Measurements from ENCODE around the gene PERCC1.

The PERCC1 gene

DNA sequence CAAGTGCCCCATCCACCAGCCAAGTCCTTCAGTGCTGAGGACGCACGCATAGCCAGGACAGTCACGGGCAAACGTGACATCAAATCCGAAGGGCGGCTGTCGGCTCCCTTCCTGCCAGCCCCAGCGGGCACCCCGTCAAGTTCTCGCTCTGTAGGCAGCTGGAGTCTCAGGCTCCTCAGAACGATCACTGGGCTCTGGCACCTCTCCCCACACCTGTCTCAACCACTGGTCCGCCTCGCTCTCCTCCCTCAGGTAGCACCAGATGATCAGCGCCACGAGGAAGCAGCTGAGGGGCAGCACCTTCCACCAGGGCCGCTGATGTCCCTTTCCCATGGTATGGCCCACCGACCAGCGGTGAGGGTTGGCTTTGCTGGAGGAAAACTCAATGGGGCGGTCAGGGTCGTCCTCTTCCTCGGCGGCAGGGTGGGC is 10.8 kb upstream of the PERCC1 start:
- DNase-seq (ENCODE audit: low read depth) = no peak

DNA sequence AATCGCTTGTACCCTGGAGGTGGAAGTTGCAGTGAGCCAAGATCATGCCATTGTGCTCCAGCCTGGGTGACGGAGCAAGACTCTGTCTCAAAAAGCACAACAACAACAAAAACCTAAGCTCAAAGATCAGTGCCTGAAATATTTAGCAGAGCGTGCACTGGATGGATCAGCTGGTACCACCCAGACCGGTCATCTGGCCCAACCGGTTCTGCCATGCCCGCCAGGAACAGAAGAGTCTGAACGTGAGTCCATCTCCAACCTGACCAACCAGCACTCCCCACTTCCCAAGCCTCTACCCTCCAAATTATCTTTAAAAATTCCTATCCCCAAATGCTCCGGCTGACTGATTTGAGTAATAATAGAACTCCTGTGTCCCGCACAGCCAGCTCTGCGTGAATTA is 8.8 kb upstream of the PERCC1 start:
- no peak overlapping the region for H3K4me3 ChIP-seq (ENCODE audit: control insufficient read depth, low read depth, low read length)

More for the DNA sequence above, 10.8 kb upstream of the PERCC1 start:
- TF ChIP-seq, protein P1, sequence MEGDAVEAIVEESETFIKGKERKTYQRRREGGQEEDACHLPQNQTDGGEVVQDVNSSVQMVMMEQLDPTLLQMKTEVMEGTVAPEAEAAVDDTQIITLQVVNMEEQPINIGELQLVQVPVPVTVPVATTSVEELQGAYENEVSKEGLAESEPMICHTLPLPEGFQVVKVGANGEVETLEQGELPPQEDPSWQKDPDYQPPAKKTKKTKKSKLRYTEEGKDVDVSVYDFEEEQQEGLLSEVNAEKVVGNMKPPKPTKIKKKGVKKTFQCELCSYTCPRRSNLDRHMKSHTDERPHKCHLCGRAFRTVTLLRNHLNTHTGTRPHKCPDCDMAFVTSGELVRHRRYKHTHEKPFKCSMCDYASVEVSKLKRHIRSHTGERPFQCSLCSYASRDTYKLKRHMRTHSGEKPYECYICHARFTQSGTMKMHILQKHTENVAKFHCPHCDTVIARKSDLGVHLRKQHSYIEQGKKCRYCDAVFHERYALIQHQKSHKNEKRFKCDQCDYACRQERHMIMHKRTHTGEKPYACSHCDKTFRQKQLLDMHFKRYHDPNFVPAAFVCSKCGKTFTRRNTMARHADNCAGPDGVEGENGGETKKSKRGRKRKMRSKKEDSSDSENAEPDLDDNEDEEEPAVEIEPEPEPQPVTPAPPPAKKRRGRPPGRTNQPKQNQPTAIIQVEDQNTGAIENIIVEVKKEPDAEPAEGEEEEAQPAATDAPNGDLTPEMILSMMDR (IDR thresholded peaks at IDR 0.05; ENCODE audit: control insufficient read depth, insufficient read depth, low read depth, low read length, missing control alignments) = no peak
- H3K4me3 ChIP-seq (ENCODE audit: control insufficient read depth, low read depth, low read length) = peak overlapping the region; percentile 98

DNA sequence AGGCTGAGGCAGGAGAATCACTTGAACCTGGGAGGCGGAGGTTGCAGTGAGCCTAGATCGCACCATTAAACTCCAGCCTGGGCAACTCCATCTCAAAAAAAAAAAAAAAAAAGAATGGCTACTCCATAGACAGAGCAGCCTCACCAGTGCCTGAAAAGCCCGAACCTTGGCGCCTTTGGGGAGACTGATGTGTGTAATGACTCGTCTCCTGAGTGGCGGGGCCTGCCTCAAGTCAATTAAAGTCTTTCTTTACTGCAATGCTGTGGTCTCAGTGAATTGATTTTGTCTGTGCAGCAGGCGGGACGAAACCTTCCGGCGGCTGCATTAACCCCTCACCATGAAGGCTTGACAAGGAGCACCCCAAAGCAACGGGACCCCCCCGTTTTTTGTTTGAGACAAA is 6.8 kb upstream of the PERCC1 start:
- H3K4me3 ChIP-seq (ENCODE audit: control insufficient read depth, low read depth, low read length) = no peak overlapping the region
- no peak for DNase-seq (ENCODE audit: low read depth)
- TF ChIP-seq, protein P1 (IDR thresholded peaks at IDR 0.05; ENCODE audit: control insufficient read depth, insufficient read depth, low read depth, low read length, missing control alignments) = no peak

More for the DNA sequence above, 8.8 kb upstream of the PERCC1 start:
- DNase-seq (ENCODE audit: low read depth) = no peak
- TF ChIP-seq, protein P1 (IDR thresholded peaks at IDR 0.05; ENCODE audit: control insufficient read depth, insufficient read depth, low read depth, low read length, missing control alignments) = no peak

DNA sequence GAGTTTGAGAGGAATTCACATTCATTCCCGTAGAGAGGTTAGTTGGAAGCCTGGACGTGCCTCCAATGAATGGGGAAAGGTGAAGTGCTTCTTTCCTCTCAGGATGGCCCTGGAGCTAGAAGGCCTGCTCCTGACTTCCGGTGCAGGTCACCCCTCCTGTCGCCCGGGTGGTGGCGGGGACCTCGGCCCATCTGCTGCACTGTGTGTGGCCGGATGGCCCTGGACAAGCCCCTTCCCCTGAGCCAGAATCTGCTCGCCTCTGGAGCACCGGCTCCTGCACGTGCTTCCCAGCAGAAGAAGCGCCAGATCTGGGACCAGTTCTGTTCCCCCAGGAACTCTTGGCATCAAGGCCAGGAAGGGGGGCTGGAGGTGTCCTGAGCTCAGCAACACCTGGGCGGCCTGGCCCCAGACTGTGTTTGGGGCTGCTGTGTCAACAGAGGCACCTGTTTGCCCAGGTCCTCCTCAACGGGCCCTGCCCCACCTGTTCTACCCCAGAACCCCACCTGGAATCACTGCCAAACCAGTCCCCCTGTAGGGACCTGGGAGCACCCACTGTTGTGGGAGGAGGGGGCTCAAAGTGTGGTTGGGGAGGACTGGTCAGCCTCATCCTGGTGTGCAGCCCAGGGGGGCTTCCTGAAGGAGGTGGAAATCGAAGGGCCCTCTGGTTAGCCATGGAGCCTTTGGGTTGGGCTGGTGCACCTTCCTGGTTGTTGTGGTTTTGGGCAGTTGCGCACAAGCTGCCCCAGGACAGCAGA is 5.1 kb upstream of the PERCC1 start:
- TF ChIP-seq, protein P1 (IDR thresholded peaks at IDR 0.05; ENCODE audit: control insufficient read depth, insufficient read depth, low read depth, low read length, missing control alignments) = no peak
- no peak for DNase-seq (ENCODE audit: low read depth)

DNA sequence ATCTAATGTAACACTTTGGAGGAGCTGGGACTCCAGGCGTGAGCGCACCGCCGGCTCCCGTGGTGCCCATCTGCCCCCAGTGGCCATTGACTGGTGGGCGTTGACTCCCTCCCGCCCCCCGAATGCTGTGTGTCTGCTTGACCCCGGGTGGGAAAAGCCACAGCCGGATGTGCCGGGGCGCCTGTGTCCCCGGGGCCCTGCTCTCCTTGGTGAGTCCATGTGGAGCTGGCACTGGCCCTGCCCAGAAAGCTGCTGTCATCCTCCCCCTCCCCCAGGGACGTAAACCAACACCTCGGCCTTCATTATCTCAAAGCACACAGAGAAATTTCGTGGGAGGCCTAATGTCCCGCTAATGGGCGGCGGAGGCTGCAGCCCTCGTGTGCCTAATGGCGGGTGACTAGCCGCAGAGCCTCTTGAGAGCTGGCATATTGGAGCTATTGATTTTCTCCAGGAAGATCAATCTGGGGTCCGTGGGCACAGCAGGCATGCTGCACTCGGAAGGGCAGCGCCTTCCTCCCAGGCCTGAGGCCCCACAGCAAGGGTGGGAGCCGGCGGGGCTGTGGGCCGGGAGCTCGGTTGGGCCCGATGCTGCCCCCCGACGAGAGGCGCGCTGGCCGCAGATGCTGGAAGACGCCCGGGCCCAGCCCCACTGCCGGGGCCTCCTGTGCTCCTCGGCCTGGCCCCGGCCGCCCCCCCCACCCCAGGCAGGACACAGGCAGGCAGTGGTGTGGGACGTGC is 4.0 kb upstream of the PERCC1 start:
- no peak for DNase-seq (ENCODE audit: low read depth)
- no peak overlapping the region for H3K4me3 ChIP-seq (ENCODE audit: control insufficient read depth, low read depth, low read length)
- TF ChIP-seq, protein P1 (IDR thresholded peaks at IDR 0.05; ENCODE audit: control insufficient read depth, insufficient read depth, low read depth, low read length, missing control alignments) = no peak

More for the DNA sequence above, 5.1 kb upstream of the PERCC1 start:
- no peak overlapping the region for H3K4me3 ChIP-seq (ENCODE audit: control insufficient read depth, low read depth, low read length)

DNA sequence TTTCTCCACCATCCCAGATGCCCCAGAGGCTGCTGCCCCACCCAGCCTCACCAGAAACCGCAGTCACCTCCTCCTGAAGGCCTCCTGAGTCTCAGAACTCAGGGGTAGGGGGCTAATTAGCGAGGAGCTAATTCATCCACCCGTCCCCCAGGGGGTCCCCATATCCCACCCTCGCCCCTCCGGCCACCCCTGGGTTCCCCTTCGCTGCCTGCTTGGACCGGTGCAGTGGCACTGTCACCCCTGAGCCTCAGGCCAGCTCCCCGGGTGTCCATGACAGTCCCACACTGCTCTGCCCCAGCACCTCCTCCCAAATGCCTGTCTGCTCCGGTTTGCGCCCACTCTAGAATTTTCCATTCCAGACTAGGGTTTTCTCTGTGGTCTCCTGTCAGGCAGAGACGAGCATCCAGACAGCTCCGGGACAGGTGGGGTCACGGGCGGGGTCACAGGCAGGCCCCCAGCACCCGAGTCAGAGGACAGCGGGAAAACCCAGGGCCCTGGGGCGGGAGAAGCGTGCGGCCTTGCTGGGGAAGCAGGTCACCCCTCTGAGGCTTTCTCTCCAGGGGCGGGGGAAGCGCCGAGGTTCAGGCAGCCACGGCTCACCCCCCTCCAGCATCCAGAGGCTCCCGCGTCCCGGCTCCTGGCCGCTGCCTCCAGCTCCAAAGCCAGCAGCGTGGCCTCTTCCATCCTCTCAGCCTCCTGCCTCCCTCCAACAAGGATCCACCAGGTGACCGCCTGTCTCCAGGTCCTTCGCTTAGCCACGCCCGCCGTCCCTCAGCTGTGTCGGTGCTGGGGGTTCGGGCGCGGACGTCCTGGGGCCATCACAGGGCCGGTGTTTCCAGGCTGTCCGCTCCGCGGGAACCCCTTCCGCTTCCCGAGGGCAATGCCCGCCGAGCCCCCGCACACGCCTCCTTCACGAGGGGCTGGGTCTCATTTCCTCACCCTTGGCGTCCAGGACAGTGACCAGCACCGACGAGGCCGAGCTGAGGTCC is 3.1 kb upstream of the PERCC1 start:
- no peak for DNase-seq (ENCODE audit: low read depth)
- TF ChIP-seq, protein P1 (IDR thresholded peaks at IDR 0.05; ENCODE audit: control insufficient read depth, insufficient read depth, low read depth, low read length, missing control alignments) = no peak
- no peak overlapping the region for H3K4me3 ChIP-seq (ENCODE audit: control insufficient read depth, low read depth, low read length)
